Measurements from ENCODE around the gene DRAM1.
"Not testable (repeated sequence)": the region's sequence is repeated elsewhere in the genome, so short reads cannot be mapped to it uniquely, and the experiment has no call there.

The DRAM1 gene

DNA sequence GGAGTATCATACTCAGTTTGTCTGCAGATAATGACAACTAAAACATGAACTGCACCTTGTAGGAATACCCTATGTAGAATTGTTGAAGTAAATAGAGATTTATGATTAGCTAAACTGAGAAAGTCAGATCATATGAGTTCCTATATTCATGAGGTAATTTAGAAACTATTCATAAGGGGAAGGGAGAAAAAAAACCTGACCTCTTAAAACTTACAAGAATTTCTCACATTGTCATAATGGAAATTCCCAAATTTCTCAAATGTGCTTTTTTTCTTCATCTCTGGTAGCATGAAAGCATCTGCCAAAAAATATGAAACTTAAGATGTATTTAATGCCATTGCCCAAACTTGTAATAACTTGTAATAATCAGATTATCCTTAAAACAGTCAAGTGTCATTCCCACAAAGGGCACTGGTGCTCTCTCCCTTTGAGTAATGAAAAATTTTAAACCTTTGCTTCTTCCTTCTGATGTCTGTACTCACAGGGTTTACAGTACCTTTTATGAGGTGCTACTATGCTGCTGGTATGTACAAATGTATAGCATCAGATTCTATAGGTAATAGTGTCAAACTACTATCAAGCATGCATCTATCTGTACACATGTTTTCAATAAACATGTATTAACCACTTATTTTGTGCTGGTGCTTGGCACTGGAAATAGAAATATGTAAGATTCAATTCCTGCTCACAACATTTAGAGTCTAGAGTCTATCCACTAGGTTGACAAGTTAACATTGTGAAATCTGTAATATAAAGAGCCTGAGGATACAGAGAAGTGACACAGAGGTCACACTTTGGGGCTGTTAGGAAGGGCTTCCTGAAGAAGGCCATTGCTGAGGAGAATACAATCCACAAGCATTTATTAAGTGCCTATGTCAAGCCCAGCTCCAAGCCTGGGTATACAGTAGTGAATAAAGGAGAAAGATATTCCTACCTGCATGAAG is 17.4 kb upstream of the DRAM1 start:
- DNase-seq (ENCODE audit: low read depth in 2 of 2) = no peak

DNA sequence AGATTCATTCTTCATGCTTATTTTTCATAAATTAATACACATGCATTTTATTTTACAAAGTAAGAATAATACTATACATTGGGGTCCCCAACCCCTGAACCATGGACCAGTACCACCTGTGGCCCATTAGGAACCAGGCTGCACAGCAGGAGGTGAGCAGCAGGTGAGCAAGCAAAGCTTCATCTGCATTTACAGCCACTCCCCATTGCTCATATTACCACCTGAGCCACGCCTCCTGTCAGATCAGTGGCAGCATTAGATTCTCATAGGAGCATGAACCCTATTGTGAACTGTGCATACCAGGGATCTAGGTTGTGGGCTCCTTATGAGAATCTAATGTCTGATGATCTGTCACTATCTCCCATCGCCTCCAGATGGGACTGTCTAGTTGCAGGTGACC is 15.7 kb upstream of the DRAM1 start:
- DNase-seq (ENCODE audit: low read depth in 2 of 2) = not testable (repeated sequence)

DNA sequence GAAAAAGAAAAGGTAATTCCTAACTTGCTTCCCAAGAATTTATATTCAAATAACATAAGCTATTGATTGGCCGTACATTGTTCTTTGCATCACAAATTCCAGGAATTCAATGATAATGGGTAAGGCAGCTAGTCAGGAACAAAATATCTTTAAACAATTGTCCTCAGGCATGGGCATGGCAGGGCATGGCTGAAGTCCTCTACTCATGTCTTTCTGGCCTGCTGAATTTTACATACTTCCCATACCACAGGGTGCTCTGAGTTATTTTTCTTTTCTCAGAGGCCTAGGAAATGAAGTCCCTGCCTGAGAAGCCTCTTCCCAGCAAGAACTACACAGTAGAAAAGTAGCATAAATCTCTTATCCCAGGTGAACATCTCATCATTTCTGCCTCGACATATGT is 15.1 kb upstream of the DRAM1 start:
- no peak for DNase-seq (ENCODE audit: low read depth in 2 of 2)

DNA sequence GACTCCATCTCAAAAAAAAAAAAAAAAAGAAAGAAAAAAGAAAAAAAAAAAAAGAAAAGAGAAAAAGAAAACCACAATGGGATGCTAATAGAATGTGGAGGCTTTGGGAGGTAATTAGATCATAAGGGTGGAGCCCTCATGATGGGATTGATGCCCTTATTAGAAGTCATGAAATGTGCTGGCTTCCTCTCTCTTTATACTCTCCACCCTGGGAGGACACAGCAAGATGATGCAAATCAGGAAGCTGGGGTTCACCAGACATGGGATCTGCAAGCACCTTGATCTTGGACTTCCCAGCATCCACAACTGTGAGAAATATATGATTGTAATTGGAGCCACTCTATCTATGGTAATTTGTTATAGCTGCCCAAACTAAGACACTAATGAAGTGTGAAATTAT is 13.4 kb upstream of the DRAM1 start:
- no peak for DNase-seq (ENCODE audit: low read depth in 2 of 2)

DNA sequence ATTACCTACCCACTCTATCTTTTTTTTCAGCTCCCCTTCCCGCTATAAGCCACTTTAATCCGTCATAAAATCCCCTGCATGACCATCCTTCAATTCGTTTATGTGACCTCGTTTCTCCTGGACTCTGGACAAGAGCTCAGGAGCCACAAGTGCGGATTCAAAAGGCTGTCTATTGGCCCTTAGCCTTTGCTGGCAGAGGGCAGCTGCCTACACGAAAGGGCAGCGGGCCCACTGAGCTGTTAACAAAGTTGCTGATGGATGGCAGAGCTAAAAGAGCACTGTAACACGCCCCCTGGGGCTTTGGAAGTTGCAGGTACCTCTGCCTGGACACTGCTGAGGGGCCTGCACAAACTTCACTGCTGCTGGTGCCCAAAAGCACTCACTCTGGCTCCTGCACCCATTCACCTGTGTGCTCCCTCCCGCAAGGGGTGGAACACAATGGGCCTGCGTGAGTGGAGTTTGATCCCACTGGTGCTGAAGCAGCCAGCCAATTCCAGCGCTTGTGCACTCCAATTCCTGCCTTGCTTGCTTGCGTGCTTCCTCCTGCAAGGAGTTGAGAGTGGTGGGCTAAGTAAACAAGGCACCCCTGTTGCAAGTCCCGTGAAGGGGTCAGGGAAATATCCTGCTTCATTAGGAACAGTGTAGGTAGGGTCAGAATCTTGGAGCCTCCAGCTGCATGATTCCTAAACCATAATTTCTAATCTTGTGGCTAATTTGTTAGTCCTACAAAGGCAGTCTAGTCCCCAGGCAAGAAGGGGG is 10.6 kb upstream of the DRAM1 start:
- DNase-seq (ENCODE audit: low read depth in 2 of 2) = no peak

DNA sequence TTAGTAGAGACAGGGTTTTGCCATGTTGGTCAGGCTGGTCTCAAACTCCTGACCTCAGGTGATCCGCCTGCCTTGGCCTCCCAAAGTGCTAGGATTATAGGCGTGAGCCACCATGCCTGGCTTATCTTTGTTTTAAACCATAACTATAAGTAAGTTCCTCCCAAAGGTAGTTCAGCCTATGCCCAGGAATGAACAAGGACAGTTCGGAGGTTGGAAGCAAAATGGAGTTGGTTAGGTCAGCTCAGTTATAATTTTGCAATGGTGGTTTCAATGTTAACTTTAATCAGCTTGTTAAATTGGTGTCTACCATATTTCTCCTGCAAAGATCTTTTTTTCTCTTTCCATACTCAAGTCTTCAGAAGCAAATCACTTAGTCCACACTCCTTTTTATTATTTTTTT is 9.8 kb upstream of the DRAM1 start:
- DNase-seq (ENCODE audit: low read depth in 2 of 2) = not testable (repeated sequence)

DNA sequence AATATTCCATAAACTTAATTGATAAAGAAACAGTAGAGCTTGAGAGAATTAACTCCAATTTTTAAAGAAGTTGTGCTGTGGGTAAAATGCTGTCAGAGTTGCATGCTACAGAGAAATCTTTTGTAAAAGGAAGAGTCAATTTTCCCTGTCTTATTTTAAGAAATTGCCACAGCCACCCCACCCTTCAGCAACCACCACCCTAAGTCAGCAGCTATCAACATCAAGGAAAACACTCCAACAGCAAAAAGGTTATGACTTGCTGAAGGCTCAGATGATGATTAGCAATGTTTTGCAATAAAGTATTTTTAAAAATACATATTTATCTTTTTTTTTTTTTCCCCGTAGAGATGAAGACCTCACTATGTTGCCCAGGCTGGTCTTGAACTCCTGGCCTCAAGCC is 6.5 kb upstream of the DRAM1 start:
- no peak for DNase-seq (ENCODE audit: low read depth in 2 of 2)

DNA sequence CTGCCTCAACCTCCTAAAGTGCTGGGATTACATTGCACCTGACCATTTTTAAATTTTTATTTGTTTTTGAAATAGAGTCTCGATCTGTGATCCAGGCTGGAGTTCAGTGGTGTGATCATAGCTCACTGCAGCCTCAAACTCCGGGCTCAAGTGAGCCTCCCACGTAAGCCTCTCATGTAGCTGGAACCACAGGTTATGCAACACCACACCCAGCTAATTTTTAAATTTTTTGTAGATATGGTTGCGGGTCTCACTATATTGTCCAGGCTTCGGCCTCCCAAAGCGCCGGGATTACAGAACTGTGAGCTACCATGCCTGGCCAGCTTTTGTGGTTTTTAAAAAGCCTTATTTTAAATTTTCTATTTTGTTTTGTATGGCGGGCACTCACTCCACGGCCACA is 2.2 kb upstream of the DRAM1 start:
- no peak for DNase-seq (ENCODE audit: low read depth in 2 of 2)

DNA sequence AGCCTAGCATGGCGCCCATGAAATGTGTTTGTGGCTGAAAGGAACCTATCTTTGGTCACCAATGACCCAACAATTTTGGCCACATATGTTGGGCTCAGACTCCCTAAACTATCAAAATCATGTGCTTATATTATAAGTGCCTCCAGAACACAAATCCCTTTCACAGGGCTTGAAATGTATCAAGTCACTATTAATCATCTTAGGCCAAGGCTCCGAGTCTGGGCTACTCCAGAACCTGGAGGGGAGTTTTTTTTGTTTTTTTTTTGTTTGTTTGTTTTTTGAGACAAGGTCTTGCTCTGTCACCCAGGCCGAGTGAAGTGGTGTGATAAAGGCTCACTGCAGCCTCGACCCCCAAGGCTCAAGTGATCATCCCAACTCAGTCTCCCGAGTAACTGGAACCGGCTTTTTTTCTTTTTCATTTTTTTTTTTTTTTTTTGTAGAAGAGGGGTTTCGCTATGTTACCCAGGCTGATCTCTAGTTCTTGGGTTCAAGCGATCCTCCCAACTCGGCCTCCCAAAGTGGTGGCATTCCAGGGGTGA is 989 bp upstream of the DRAM1 start:
- DNase-seq (ENCODE audit: low read depth in 2 of 2) = no peak

DNA sequence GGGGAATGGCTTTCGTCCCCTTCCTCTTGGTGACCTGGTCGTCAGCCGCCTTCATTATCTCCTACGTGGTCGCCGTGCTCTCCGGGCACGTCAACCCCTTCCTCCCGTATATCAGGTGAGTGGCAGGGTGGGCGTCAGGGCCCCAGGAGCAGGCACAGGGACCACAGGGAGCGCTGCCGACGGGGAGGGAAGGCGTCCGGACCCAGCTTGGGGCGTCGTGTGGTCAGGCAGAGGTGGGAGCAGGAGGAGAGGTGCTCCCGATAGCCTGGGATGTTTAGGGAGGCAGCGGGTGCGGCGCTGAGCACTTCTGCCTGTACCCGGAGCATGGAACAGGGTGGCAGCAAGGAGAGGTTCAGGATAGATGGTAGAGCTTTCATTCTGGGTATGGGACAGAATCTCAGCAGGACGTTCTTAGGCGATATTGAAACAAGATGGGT is 444 bp downstream of the DRAM1 start:
- DNase-seq (ENCODE audit: low read depth in 2 of 2) = no peak

DNA sequence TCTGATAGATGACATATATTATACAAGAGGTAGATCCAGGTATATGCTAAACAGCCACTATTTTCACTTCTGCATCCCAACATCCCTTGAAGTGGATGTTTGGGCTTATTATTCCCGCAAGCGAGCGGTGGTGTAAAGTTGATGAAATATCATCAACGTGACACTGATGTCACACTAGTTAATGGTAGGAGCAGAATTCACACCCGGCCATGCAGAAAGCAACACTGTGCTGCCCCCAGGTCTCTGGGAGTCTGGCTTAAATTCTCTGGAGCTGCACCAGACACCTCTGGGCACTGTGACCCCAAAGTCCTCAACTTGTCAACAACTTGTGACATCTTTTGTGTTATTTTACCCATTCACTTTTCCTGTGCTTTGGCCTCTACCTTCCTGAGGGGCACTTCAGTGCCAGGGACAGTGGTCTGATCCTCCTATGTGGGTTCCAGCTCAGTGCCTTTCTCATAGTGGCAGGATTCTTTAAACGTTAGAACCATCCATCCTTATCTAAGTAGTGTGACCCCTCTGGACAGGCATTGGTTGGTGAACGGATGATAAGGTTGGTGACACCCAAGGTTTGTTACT is 952 bp downstream of the DRAM1 start:
- DNase-seq (ENCODE audit: low read depth in 2 of 2) = no peak

DNA sequence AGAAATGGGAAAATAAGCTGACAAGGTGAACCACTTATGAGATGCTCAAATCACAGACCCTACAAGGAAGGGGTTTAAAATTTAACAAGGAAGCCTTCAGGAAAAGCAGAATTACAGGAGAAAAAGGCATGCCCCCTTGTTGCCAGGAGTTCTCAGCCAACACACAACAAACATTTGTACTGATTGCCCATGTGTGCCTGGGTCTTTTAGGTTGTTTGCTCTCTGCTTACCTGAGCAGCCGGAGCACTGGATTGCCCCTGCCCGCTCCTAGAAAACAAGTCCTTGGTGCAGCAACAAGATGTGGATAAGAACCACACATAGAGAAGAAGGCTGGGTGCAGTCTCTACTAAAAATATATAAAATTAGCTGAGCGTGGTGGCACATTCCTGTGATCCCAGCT is 3.4 kb downstream of the DRAM1 start:
- no peak for DNase-seq (ENCODE audit: low read depth in 2 of 2)

DNA sequence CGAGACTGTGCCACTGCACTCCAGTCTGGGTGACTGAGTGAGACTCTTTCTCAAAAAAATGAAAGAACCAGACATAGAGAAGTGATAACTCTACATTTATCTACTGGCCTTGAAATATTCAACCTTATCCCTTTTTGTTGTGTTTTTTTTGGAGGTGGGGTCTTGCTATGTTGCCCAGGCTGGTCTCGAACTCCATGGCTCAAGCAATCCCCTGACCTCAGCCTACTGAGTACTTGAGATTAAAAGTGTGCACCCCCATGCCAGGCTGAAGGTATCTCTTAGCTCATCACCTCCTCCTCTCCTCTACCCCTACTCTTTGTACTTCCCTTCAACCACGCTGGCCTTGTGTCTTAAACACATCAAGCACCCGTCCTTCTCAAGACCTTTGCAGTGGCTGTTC is 3.8 kb downstream of the DRAM1 start:
- no peak for DNase-seq (ENCODE audit: low read depth in 2 of 2)

DNA sequence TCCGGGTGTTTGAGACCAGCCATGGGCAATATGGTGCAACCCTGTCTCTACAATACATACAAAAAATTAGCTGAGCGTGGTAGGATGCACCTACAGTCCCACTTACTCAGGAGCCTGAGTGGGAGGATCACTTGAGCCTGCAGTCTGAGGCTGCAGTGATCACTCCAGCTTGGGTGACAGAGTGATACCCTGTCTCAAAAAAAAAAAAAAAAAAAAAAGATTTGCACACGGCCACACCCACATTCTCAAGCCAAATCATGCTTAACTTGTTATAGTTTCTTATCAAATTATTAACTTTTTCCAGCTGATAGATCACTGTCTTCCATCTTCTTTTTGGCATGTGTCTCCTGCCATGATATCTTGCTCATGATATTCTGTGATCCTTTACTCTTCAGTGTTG is 6.8 kb downstream of the DRAM1 start:
- DNase-seq (ENCODE audit: low read depth in 2 of 2) = no peak

DNA sequence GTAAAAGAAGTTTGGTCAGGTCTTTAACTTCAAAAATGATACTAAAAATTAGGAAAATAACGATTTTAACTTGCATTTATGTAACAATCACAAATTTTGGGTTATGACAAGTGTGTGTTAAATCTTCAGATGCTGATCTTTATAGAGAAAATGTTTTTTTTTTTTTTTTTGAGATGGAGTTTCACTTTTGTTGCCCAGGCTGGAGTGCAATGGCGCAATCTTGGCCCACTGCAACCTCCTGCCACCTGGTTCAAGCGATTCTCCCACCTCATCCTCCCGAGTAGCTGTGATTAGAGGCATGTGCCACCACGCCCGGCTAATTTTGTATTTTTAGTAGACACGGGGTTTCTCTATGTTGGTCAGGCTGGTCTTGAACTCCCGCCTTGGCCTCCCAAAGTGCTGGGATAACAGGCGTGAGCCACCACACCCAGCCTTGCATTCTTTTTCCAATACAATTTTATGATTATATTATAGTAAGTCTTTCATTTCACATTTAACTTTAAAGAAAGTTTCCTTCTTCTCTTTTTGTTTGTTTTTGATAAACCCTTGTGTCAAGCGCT is 7.5 kb downstream of the DRAM1 start:
- not testable (repeated sequence) for DNase-seq (ENCODE audit: low read depth in 2 of 2)

DNA sequence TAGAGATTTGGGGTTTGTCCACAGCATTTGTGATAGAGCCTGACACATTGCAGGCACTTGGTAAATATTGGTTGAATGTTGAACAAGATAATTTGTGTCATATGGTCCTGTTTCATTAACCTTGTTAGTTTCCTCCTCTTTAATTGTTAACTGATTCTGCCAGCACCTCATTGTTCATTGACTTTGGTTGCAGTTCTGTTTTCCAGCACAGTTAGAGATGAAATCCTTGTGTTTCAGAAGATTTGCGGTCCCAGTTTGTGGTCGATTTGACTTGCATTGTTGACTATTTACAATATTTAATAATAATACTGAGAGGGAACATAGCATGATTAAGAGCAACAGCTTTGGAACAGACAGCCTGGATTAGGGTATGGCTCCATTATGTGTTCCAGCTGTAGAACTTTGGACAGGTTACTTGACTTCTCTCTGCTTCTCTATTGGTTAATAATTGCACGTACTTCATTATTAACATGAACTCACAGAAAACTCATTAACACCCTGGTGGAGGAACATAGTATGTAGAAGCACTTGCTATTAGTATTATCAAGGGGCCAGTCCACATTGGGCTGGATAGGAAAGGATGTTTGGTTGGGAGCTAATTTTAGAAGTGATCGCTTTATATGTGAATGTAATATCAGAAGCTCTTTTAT is 8.7 kb downstream of the DRAM1 start:
- DNase-seq (ENCODE audit: low read depth in 2 of 2) = no peak

DNA sequence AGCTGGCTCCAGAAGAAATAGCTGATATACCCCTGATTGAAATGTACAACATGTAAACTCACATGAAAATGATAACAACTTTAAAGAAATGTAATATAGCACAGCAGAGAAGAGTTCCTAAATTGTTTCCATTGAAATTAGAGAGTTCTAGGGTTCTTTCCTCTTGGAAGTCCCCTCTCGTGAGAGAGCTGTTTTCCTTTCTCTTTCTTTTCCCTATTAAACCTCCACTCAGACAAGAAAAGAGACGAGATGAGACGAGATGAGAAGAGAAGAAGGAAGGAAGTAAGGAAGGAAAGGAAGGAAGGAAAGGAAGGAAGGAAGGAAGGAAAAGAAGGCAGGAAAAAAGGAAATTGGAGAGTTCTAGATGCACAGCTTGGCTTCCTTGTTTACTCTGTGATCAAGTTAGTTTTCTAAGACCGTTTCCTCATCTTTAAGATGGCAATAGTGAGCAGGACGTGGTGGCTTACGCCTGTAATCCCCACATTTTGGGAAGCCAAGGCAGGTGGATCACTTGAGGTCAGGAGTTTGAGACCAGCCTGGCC is 11.9 kb downstream of the DRAM1 start:
- DNase-seq (ENCODE audit: low read depth in 2 of 2) = no peak

DNA sequence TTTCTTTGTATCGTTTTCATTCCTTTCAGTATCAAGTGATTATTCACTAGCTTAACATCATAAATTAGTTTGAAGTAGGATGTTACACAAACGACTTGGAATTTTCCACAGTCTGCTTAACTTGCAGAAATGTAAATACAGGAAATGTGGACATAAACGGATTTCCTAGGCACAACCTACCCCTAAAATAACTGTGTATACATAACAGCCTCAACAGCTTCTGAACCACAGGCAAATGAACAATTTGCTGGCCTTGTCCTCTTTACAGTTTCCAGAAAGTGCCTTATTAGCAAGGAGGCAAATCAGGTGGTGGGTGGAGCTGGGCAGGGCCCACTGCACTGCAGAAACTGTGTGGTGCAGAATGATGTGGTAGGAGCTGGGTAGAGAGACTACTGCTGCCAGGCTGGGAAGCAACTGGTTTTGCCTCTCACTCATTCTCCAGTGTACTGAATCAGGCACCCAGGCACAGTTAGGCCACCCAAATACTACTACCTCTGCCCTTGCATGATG is 14.1 kb downstream of the DRAM1 start:
- DNase-seq (ENCODE audit: low read depth in 2 of 2) = no peak

DNA sequence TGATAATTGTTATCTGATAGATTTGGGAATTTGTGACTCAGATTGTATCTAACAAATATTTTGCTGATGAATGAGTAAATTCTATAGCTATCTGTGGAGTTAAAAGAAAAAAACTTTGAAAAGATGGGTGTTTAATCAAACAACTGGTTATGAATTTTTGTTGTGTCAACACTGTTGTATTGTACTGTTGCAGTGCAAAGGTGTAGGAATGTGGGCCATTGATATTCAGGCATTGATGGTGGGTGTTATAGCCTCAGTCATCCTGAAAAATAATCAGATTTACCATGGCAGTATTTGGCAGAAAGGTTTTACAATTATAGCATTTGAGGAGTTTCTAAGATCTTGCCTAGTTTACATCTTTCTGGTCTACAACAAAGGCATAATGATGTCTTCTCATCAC is 15.4 kb downstream of the DRAM1 start:
- no peak for DNase-seq (ENCODE audit: low read depth in 2 of 2)

DNA sequence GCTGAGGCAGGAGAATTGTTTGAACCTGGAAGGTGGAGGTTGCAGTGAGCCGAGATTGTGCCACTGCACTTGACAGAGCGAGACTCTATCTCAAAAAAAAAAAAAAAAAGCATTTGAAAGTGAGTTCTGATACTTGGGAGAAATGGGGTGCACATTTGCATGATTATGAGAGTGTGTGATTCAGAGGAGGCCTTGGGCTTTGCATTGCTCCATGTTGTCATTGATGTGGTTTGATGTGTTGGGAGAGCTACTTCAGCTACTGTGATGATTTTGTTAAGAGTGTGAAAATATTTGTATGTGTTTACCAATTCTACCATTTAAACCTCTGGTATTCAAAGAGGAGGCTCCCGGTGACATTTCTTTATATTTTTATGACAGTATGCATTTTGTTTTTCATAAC is 24.4 kb downstream of the DRAM1 start:
- no peak for DNase-seq (ENCODE audit: low read depth in 2 of 2)

DNA sequence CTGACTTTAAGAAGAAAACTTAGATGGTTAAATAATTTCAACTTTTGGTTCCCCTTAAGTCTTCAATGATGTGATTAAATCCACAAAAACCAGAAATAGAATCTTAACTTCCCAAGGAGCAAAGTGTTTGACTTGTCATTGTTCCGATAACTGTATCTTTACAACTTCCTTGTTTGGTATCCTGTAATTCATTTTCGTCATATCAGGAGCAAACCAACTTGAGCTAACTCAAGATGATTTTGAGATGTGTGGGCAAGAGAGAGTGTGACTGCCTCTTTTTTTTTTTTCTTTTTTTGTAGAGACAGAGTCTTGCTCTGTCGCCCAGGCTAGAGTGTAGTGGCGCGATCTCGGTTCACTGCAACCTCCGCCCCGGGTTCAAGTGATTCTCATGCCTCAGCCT is 25.3 kb downstream of the DRAM1 start:
- no peak for DNase-seq (ENCODE audit: low read depth in 2 of 2)
